Liver (tissue), 9 donors: ENCODE data around the gene ATP6V1E1. TPM values are rescaled to one million over a fixed set of nuclear protein-coding genes. Genes with fewer than 3 reads are reported as not detected.

Source experiments
- DNase-seq: peaks from one replicate; pipeline ENCODE4 v3.0.0-alpha.2; 2017; ENCODE audit warnings: low spot score
- H3K27ac ChIP-seq, 2 donors: one replicate each; pipeline ENCODE4 v1.7.0; 2013; ENCODE audit warnings: inconsistent platforms in 2 of 2, low read length in 2 of 2, control low read depth in 1 of 2, low read depth in 1 of 2, mild to moderate bottlenecking in 1 of 2
- H3K27me3 ChIP-seq, 4 donors: one replicate each; pipeline versions ENCODE4 v1.6.1 to v1.7.0; 2013; ENCODE audit warnings: low read length in 3 of 4, inconsistent platforms in 1 of 4, mild to moderate bottlenecking in 1 of 4, moderate library complexity in 1 of 4; ENCODE audit not compliant: control insufficient read depth in 4 of 4, insufficient read depth in 4 of 4
- H3K36me3 ChIP-seq, 4 donors: one replicate each; pipeline versions ENCODE4 v1.6.1 to v1.7.0; 2013; ENCODE audit warnings: low read length in 3 of 4, mild to moderate bottlenecking in 3 of 4, low read depth in 1 of 4, moderate library complexity in 1 of 4; ENCODE audit not compliant: control insufficient read depth in 4 of 4, insufficient read depth in 3 of 4
- H3K4me1 ChIP-seq, 4 donors: one replicate each; pipeline versions ENCODE4 v1.6.1 to v1.7.0; 2013; ENCODE audit warnings: low read length in 3 of 4, mild to moderate bottlenecking in 3 of 4, moderate library complexity in 1 of 4; ENCODE audit not compliant: control insufficient read depth in 4 of 4, insufficient read depth in 4 of 4
- H3K4me3 ChIP-seq, 3 donors: one replicate each; pipeline versions ENCODE4 v1.6.1 to v1.7.0; 2013; ENCODE audit warnings: low read length in 3 of 3, control low read depth in 1 of 3, low read depth in 1 of 3, mild to moderate bottlenecking in 1 of 3
- H3K9ac ChIP-seq, 2 donors: one replicate each; pipeline ENCODE4 v1.7.0; 2013; ENCODE audit warnings: low read length in 2 of 2, mild to moderate bottlenecking in 2 of 2, moderate library complexity in 2 of 2, control low read depth in 1 of 2, low read depth in 1 of 2
- H3K9me3 ChIP-seq, 4 donors: one replicate each; pipeline versions ENCODE4 v1.6.1 to v1.7.0; 2013; ENCODE audit warnings: low read length in 3 of 4; ENCODE audit not compliant: control insufficient read depth in 4 of 4
- FOXA1 ChIP-seq: IDR thresholded peaks from 2 replicates; pipeline ENCODE4 v1.6.1; 2016; ENCODE audit warnings: antibody characterized with exemption
- HNF4A ChIP-seq, 2 donors: conservative IDR thresholded peaks; 2 replicates each; pipeline ENCODE4 v1.6.1; 2016; ENCODE audit warnings: antibody characterized with exemption in 2 of 2, mild to moderate bottlenecking in 2 of 2
- JUND ChIP-seq, 2 donors: IDR thresholded peaks; 2 replicates each; pipeline ENCODE4 v1.6.1; 2016; ENCODE audit warnings: antibody characterized with exemption in 2 of 2
- NR2F2 ChIP-seq: IDR thresholded peaks from 2 replicates; pipeline ENCODE4 v1.6.1; 2016; ENCODE audit warnings: antibody characterized with exemption
- RAD21 ChIP-seq, 2 donors: IDR thresholded peaks; 2 replicates each; pipeline ENCODE4 v1.6.1; 2016; ENCODE audit warnings: antibody characterized with exemption in 2 of 2, mild to moderate bottlenecking in 2 of 2
- RXRA ChIP-seq, 2 donors: IDR thresholded peaks; 2 replicates each; pipeline ENCODE4 v1.6.1; 2017 to 2018; ENCODE audit warnings: antibody characterized with exemption in 2 of 2, mild to moderate bottlenecking in 1 of 2
- SP1 ChIP-seq: IDR thresholded peaks from 2 replicates; pipeline ENCODE4 v1.6.1; 2018; ENCODE audit warnings: antibody characterized with exemption, mild to moderate bottlenecking
- TAF1 ChIP-seq: conservative IDR thresholded peaks from 2 replicates; pipeline ENCODE4 v1.6.1; 2016; ENCODE audit warnings: antibody characterized with exemption, mild to moderate bottlenecking
- YY1 ChIP-seq: IDR thresholded peaks from 2 replicates; pipeline ENCODE4 v1.6.1; 2016; ENCODE audit warnings: antibody characterized with exemption, mild to moderate bottlenecking
- WGBS: extraction: QIAGEN DNeasy Blood & Tissue Kit; methylation state at CpG from one replicate; pipeline ENCODE4 v1.1.7; 2013; 5-methylcytosine and 5-hydroxymethylcytosine counted together
- polyA plus RNA-seq, 2 donors: library from polyadenylated mRNA; stranded (reverse) in 1 of 2; unstranded in 1 of 2; fragments of 200-250 nt in 1 of 2; fragments of >200 nt in 1 of 2; fragmentation: Nextera tagmentation in 1 of 2; extraction: Ambion mirVana in 1 of 2; gene quantifications; one replicate each; pipeline versions ENCODE4 v1.2.1 to v1.2.3, GENCODE V29; 2013 to 2015
- total RNA-seq, 2 donors: library from RNA; depleted of rRNA; stranded (reverse); fragments of >200 nt; gene quantifications; one replicate each; pipeline ENCODE4 v1.2.3, GENCODE V29; 2014
- TF ChIP-seq, protein P1 (sequence below): IDR thresholded peaks from 2 replicates; pipeline ENCODE4 v1.6.1; 2016; ENCODE audit warnings: antibody characterized with exemption, mild to moderate bottlenecking
- TF ChIP-seq, protein P2 (sequence below): IDR thresholded peaks from 2 replicates; pipeline ENCODE4 v1.6.1; 2016; ENCODE audit warnings: antibody characterized with exemption
- TF ChIP-seq, protein P3 (sequence below): IDR thresholded peaks from 2 replicates; pipeline ENCODE4 v1.6.1; 2016; ENCODE audit warnings: antibody characterized with exemption
- donor health status: healthy.
- donor health status: healthy.
- donor health status: healthy.
- donor health status: healthy.
- donor health status: healthy.

ATP6V1E1 gene
- total and polyA plus RNA-seq, 4 donors = 44.6 to 53.1 (median 49.1) TPM

DNA sequence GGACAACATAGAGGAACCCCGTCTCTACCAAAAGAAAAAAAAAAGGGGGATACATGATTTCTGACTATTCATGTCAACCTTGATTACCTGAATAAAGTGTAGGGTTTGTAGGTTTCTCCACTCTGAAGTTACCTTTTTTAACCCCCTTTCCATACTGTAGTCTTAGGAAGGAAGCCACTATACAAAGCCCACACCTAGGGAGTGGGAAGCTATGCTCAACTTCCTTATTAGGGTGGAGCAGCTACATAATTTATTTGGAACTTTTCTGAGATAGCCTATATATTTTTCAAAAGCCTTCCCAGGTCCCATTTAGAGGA, 582 bp upstream of the ATP6V1E1 start:
- Histone ChIP-seq H3K27me3 (no peaks in the 10 kb centered on the region), H3K36me3 (peaks cover 0 to 7% (median 0%) of the 10 kb centered on the region in 4 donors), H3K9me3 (no peaks in the 10 kb centered on the region), H3K27ac (peak overlapping the region; percentile 78 to 86), H3K4me1 (peaks cover 5 to 14% (median 8%) of the 10 kb centered on the region in 4 donors), H3K4me3 (peak overlapping the region; percentile 90 to 100 (median 98)), H3K9ac (peak overlapping the region; percentile 89 to 95)
- no peak for DNase-seq
- TF ChIP-seq FOXA1 = no peak
- WGBS = 0% methylated on average over 1 of the region's 1 CpG

DNA sequence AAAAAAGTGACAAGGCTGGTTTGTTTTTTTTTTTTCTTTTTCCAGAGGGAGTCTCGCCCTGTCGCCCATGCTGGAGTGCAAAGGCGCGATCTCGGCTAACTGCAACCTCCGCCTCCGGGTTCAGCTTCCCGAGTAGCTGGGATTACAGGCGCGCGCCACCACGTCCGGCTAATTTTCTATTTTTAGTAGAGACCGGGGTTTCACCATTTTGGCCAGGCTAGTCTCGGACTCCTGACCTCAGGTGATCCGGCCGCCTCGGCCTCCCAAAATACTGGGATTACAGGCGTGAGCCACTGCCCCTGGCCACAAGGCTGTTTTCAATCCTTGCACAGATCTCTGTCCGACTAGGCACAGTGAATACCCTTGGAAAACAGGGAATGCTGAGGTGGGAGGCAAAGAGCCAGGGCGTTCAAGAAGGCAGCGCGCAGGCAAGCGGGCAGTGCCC, 566 bp downstream of the ATP6V1E1 start:
- peak overlapping the region; percentile 73 to 95 for H3K9ac ChIP-seq
- peak overlapping the region; percentile 78 to 86 for H3K27ac ChIP-seq
- DNase-seq = no peak
- no peaks in the 10 kb centered on the region for H3K27me3 ChIP-seq
- H3K4me3 ChIP-seq = peak overlapping the region; percentile 90 to 100 (median 98)
- no peaks in the 10 kb centered on the region for H3K9me3 ChIP-seq
- peaks cover 0 to 6% (median 0%) of the 10 kb centered on the region in 4 donors for H3K36me3 ChIP-seq
- peaks cover 5 to 14% (median 8%) of the 10 kb centered on the region in 4 donors for H3K4me1 ChIP-seq
- 6% methylated on average over 24 of the region's 24 CpGs for WGBS
- TF ChIP-seq, protein P1, sequence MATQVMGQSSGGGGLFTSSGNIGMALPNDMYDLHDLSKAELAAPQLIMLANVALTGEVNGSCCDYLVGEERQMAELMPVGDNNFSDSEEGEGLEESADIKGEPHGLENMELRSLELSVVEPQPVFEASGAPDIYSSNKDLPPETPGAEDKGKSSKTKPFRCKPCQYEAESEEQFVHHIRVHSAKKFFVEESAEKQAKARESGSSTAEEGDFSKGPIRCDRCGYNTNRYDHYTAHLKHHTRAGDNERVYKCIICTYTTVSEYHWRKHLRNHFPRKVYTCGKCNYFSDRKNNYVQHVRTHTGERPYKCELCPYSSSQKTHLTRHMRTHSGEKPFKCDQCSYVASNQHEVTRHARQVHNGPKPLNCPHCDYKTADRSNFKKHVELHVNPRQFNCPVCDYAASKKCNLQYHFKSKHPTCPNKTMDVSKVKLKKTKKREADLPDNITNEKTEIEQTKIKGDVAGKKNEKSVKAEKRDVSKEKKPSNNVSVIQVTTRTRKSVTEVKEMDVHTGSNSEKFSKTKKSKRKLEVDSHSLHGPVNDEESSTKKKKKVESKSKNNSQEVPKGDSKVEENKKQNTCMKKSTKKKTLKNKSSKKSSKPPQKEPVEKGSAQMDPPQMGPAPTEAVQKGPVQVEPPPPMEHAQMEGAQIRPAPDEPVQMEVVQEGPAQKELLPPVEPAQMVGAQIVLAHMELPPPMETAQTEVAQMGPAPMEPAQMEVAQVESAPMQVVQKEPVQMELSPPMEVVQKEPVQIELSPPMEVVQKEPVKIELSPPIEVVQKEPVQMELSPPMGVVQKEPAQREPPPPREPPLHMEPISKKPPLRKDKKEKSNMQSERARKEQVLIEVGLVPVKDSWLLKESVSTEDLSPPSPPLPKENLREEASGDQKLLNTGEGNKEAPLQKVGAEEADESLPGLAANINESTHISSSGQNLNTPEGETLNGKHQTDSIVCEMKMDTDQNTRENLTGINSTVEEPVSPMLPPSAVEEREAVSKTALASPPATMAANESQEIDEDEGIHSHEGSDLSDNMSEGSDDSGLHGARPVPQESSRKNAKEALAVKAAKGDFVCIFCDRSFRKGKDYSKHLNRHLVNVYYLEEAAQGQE = no peak
- TF ChIP-seq RXRA (IDR thresholded peaks at IDR 0.05) = peak in 1 of 2 donors; percentile 19

DNA sequence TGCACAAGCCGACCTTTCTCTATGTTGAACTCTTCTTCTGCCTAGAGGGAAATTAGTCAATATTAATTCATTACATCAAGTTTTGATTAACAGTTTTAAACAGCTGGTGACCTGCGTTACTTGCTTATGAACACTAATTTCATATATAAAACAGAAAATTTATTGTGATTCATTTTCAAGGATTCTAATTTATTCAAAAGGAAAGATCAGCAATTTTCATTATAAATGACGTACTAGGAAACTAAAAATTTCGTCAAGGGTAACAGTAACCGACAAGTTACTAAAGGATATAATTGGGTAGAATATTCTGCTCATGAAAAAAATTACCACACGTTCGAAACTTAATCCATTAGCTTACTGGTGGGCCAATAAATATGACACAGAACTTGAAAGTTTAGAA, 15.3 kb downstream of the ATP6V1E1 start:
- WGBS = 96% methylated on average over 7 of the region's 7 CpGs
- peaks cover 16 to 26% (median 23%) of the 10 kb centered on the region in 4 donors for H3K36me3 ChIP-seq
- DNase-seq = no peak
- H3K4me1 ChIP-seq = no peaks in the 10 kb centered on the region
- H3K9me3 ChIP-seq = no peaks in the 10 kb centered on the region
- TF ChIP-seq TAF1 (no peak), YY1 (no peak), HNF4A (conservative IDR thresholded peaks at IDR 0.05) (no peak), RXRA (IDR thresholded peaks at IDR 0.05) (no peak), NR2F2 (no peak), SP1 (no peak), FOXA1 (no peak), JUND (IDR thresholded peaks at IDR 0.05) (no peak), RAD21 (IDR thresholded peaks at IDR 0.05) (no peak)
- TF ChIP-seq, protein P2, sequence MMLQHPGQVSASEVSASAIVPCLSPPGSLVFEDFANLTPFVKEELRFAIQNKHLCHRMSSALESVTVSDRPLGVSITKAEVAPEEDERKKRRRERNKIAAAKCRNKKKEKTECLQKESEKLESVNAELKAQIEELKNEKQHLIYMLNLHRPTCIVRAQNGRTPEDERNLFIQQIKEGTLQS = no peak
- TF ChIP-seq, protein P3, sequence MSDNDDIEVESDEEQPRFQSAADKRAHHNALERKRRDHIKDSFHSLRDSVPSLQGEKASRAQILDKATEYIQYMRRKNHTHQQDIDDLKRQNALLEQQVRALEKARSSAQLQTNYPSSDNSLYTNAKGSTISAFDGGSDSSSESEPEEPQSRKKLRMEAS = no peak
- H3K4me3 ChIP-seq = no peak overlapping the region
- no peaks in the 10 kb centered on the region for H3K27me3 ChIP-seq
- H3K9ac ChIP-seq = no peak overlapping the region
- no peak overlapping the region for H3K27ac ChIP-seq
